Natural killer cell (primary cell): ENCODE measurements around the gene ARID3B. TPM values are rescaled to one million over a fixed set of nuclear protein-coding genes. Genes with fewer than 3 reads are reported as not detected.

Experiments used
- ATAC-seq, 3 donors: fragments of 150-1000 bp in 2 of 3; fragments of 200-7000 bp in 1 of 3; cut with Tn5 transposase; 1 replicate in 1 of 3; 2 replicates in 2 of 3; pipeline ENCODE4 v1.10.0; 2021; ENCODE audit warnings: mild to moderate bottlenecking in 2 of 3, moderate library complexity in 2 of 3
- DNase-seq, 2 donors: peaks; one replicate each; pipeline versions ENCODE4 v3.0.0 to v3.0.0-alpha.2; 2013 to 2021; ENCODE audit warnings: mixed read lengths in 1 of 2
- H3K27ac ChIP-seq: one replicate; pipeline ENCODE4 v1.5.1; 2013; ENCODE audit warnings: mild to moderate bottlenecking, low read length
- H3K27me3 ChIP-seq: one replicate; pipeline ENCODE4 v1.6.1; 2013; ENCODE audit warnings: low read length; ENCODE audit not compliant: control insufficient read depth, insufficient read depth
- H3K36me3 ChIP-seq: one replicate; pipeline ENCODE4 v1.6.1; 2013; ENCODE audit warnings: low read length; ENCODE audit not compliant: control insufficient read depth, insufficient read depth
- H3K4me1 ChIP-seq: one replicate; pipeline ENCODE4 v1.6.1; 2013; ENCODE audit warnings: low read length; ENCODE audit not compliant: control insufficient read depth, insufficient read depth
- H3K4me3 ChIP-seq: one replicate; pipeline ENCODE4 v1.5.1; 2013; ENCODE audit warnings: low read length
- H3K9me3 ChIP-seq: one replicate; pipeline ENCODE4 v1.6.1; 2013; ENCODE audit warnings: low read length; ENCODE audit not compliant: control insufficient read depth, insufficient read depth
- H3K27ac Mint-ChIP-seq, 2 donors: one replicate each; pipeline ENCODE4 v1.8.0; 2022; ENCODE audit warnings: mild to moderate bottlenecking in 2 of 2, mixed read lengths in 2 of 2, moderate library complexity in 1 of 2
- H3K27me3 Mint-ChIP-seq, 2 donors: one replicate each; pipeline ENCODE4 v1.8.0; 2022; ENCODE audit warnings: low read depth in 2 of 2, mixed read lengths in 2 of 2
- H3K36me3 Mint-ChIP-seq: one replicate; pipeline ENCODE4 v1.8.0; 2022; ENCODE audit warnings: mixed read lengths
- H3K4me1 Mint-ChIP-seq, 2 donors: one replicate each; pipeline ENCODE4 v1.8.0; 2022; ENCODE audit warnings: mixed read lengths in 2 of 2
- H3K4me3 Mint-ChIP-seq: one replicate; pipeline ENCODE4 v1.8.0; 2022; ENCODE audit warnings: mild to moderate bottlenecking, moderate library complexity, mixed read lengths
- H3K9me3 Mint-ChIP-seq, 2 donors: one replicate each; pipeline ENCODE4 v1.8.0; 2022; ENCODE audit warnings: mixed read lengths in 2 of 2
- CTCF ChIP-seq: fragments of 200-600 bp; IDR thresholded peaks from one replicate; pipeline ENCODE4 v1.8.0; 2022; ENCODE audit warnings: antibody characterized with exemption
- WGBS: methylation state at CpG from one replicate; pipeline ENCODE4 v1.1.7; 2013; ENCODE audit warnings: missing lambda C conversion rate; ENCODE audit not compliant: insufficient coverage; 5-methylcytosine and 5-hydroxymethylcytosine counted together
- intact Hi-C: fragments of 100-400 bp; cut with micrococcal nuclease; formaldehyde crosslinking; loops from one replicate; pipeline ENCODE4 v1.14.2; 2022
- total RNA-seq, 4 donors: library from RNA; stranded (reverse); fragments of 120-200 nt in 1 of 4; gene quantifications; one replicate each; pipeline versions ENCODE4 v1.2.3 to v1.2.4, GENCODE V29; 2013 to 2022

Gene ARID3B
- total RNA-seq, 3 donors from 2014 or later (not counting 1 experiment from before 2014, with no cell fraction given), result 56.4 to 59.2 (median 58.3) TPM

- 98% methylated on average over 7 of the region's 7 CpGs for WGBS
- H3K9me3 Mint-ChIP-seq, result no peaks in the 10 kb centered on the region
- peaks cover 5% of the 10 kb centered on the region for H3K36me3 Mint-ChIP-seq
- no peak for DNase-seq
- peaks cover 66% of the 10 kb centered on the region for H3K36me3 ChIP-seq
- no peaks in the 10 kb centered on the region for H3K27me3 Mint-ChIP-seq
- H3K4me1 ChIP-seq, result no peaks in the 10 kb centered on the region
- ATAC-seq, result no peak
- no peak overlapping the region for H3K4me3 Mint-ChIP-seq
- intact Hi-C loops, result no loop called here
- peak overlapping the region in 1 of 2 donors; percentile 46 for H3K27ac Mint-ChIP-seq
- H3K27ac ChIP-seq, result no peak overlapping the region
- H3K9me3 ChIP-seq, result no peaks in the 10 kb centered on the region
- no peak for TF ChIP-seq CTCF
- peaks cover 4 to 8% of the 10 kb centered on the region in 2 donors for H3K4me1 Mint-ChIP-seq
- no peak overlapping the region for H3K4me3 ChIP-seq
- H3K27me3 ChIP-seq, result no peaks in the 10 kb centered on the region
These were observed 39.7 kb downstream of the ARID3B start for GRCh38 chr15:74580538-74581350.

- ATAC-seq, result no peak
- intact Hi-C loops, result no loop called here
- Histone ChIP-seq H3K9me3 (no peaks in the 10 kb centered on the region), H3K27ac (no peak overlapping the region), H3K36me3 (peaks cover 57% of the 10 kb centered on the region), H3K4me1 (no peaks in the 10 kb centered on the region), H3K4me3 (no peak overlapping the region), H3K27me3 (no peaks in the 10 kb centered on the region)
- no peak overlapping the region for H3K4me3 Mint-ChIP-seq
- H3K9me3 Mint-ChIP-seq, result no peaks in the 10 kb centered on the region
- H3K4me1 Mint-ChIP-seq, result peaks cover 4% of the 10 kb centered on the region in 2 donors
- no peak for TF ChIP-seq CTCF
- no peak overlapping the region for H3K27ac Mint-ChIP-seq
- H3K27me3 Mint-ChIP-seq, result no peaks in the 10 kb centered on the region
- H3K36me3 Mint-ChIP-seq, result no peaks in the 10 kb centered on the region
- 70% methylated on average over 2 of the region's 2 CpGs for WGBS
- no peak for DNase-seq
These were observed 43.2 kb downstream of the ARID3B start for GRCh38 chr15:74584204-74584603.

- no peak overlapping the region for H3K27ac ChIP-seq
- Mint-ChIP-seq H3K4me1 (peaks cover 4% of the 10 kb centered on the region in 2 donors), H3K4me3 (no peak overlapping the region), H3K27me3 (no peaks in the 10 kb centered on the region), H3K9me3 (no peaks in the 10 kb centered on the region), H3K27ac (no peak overlapping the region), H3K36me3 (peaks cover 2% of the 10 kb centered on the region)
- no peaks in the 10 kb centered on the region for H3K4me1 ChIP-seq
- WGBS, result 92% methylated on average over 4 of the region's 4 CpGs
- no peak for DNase-seq
- TF ChIP-seq CTCF, result no peak
- peaks cover 57% of the 10 kb centered on the region for H3K36me3 ChIP-seq
- no peaks in the 10 kb centered on the region for H3K9me3 ChIP-seq
- intact Hi-C loops, result no loop called here
- H3K27me3 ChIP-seq, result no peaks in the 10 kb centered on the region
- no peak overlapping the region for H3K4me3 ChIP-seq
- no peak for ATAC-seq
These were observed 43.8 kb downstream of the ARID3B start for GRCh38 chr15:74584779-74585178.

GRCh38 chr15:74585191-74585590 is 44.2 kb downstream of the ARID3B start:
- Mint-ChIP-seq H3K27me3 (no peaks in the 10 kb centered on the region), H3K9me3 (no peaks in the 10 kb centered on the region), H3K4me3 (no peak overlapping the region), H3K36me3 (peaks cover 6% of the 10 kb centered on the region), H3K4me1 (peaks cover 4% of the 10 kb centered on the region in 2 donors), H3K27ac (no peak overlapping the region)
- no peak for TF ChIP-seq CTCF
- H3K4me3 ChIP-seq, result no peak overlapping the region
- no peaks in the 10 kb centered on the region for H3K9me3 ChIP-seq
- no peaks in the 10 kb centered on the region for H3K4me1 ChIP-seq
- no peak for ATAC-seq
- DNase-seq, result no peak
- H3K36me3 ChIP-seq, result peaks cover 59% of the 10 kb centered on the region
- H3K27me3 ChIP-seq, result no peaks in the 10 kb centered on the region
- intact Hi-C loops, result no loop called here
- no peak overlapping the region for H3K27ac ChIP-seq
- WGBS, result 87% methylated on average over 3 of the region's 3 CpGs
